Measurements from ENCODE around the gene OTOF.

OTOF gene

GRCh38 chr2:26454561-26455001 lies 23.3 kb downstream of the OTOF start:
- no peak for DNase-seq (ENCODE audit: low read depth in 2 of 2, low spot score in 1 of 2)

GRCh38 chr2:26453421-26454329 lies 24.2 kb downstream of the OTOF start:
- DNase-seq (ENCODE audit: low read depth in 2 of 2, low spot score in 1 of 2), result no peak

- DNase-seq (ENCODE audit: low read depth in 2 of 2, low spot score in 1 of 2), result no peak
These were observed 26.2 kb downstream of the OTOF start for GRCh38 chr2:26451700-26452099.

GRCh38 chr2:26450031-26450635 lies 27.8 kb downstream of the OTOF start:
- no peak for DNase-seq (ENCODE audit: low read depth in 2 of 2, low spot score in 1 of 2)

GRCh38 chr2:26449278-26450030 lies 28.5 kb downstream of the OTOF start:
- no peak for DNase-seq (ENCODE audit: low read depth in 2 of 2, low spot score in 1 of 2)

- DNase-seq (ENCODE audit: low read depth in 2 of 2, low spot score in 1 of 2), result no peak
These were observed 29.3 kb downstream of the OTOF start for GRCh38 chr2:26448651-26449050.

- DNase-seq (ENCODE audit: low read depth in 2 of 2, low spot score in 1 of 2), result no peak
These were observed 33.7 kb downstream of the OTOF start for GRCh38 chr2:26444236-26444635.

GRCh38 chr2:26442707-26443106 lies 35.2 kb downstream of the OTOF start:
- DNase-seq (ENCODE audit: low read depth in 2 of 2, low spot score in 1 of 2), result no peak

GRCh38 chr2:26442301-26442700 lies 35.6 kb downstream of the OTOF start:
- DNase-seq (ENCODE audit: low read depth in 2 of 2, low spot score in 1 of 2), result no peak

- no peak for DNase-seq (ENCODE audit: low read depth in 2 of 2, low spot score in 1 of 2)
These were observed 39.0 kb downstream of the OTOF start for GRCh38 chr2:26438926-26439325.

GRCh38 chr2:26438526-26438925 lies 39.4 kb downstream of the OTOF start:
- DNase-seq (ENCODE audit: low read depth in 2 of 2, low spot score in 1 of 2), result no peak

- DNase-seq (ENCODE audit: low read depth in 2 of 2, low spot score in 1 of 2), result no peak
These were observed 42.8 kb downstream of the OTOF start for GRCh38 chr2:26435106-26435505.

- DNase-seq (ENCODE audit: low read depth in 2 of 2, low spot score in 1 of 2), result no peak
These were observed 45.1 kb downstream of the OTOF start for GRCh38 chr2:26432859-26433258.

GRCh38 chr2:26432363-26432762 lies 45.6 kb downstream of the OTOF start:
- DNase-seq (ENCODE audit: low read depth in 2 of 2, low spot score in 1 of 2), result no peak

- DNase-seq (ENCODE audit: low read depth in 2 of 2, low spot score in 1 of 2), result no peak
These were observed 47.1 kb downstream of the OTOF start for GRCh38 chr2:26430826-26431225.

GRCh38 chr2:26429779-26430578 lies 47.9 kb downstream of the OTOF start:
- no peak for DNase-seq (ENCODE audit: low read depth in 2 of 2, low spot score in 1 of 2)

GRCh38 chr2:26428846-26429245 lies 49.1 kb downstream of the OTOF start:
- DNase-seq (ENCODE audit: low read depth in 2 of 2, low spot score in 1 of 2), result no peak

- no peak for DNase-seq (ENCODE audit: low read depth in 2 of 2, low spot score in 1 of 2)
These were observed 53.7 kb downstream of the OTOF start for GRCh38 chr2:26424221-26424620.

- DNase-seq (ENCODE audit: low read depth in 2 of 2, low spot score in 1 of 2), result no peak
These were observed 54.2 kb downstream of the OTOF start for GRCh38 chr2:26423750-26424149.

GRCh38 chr2:26422947-26423629 lies 54.8 kb downstream of the OTOF start:
- no peak for DNase-seq (ENCODE audit: low read depth in 2 of 2, low spot score in 1 of 2)
